Right kidney (tissue), 1 donor: ENCODE data around the gene SH2D3A.

Experiments
- DNase-seq: peaks from one replicate; pipeline ENCODE4 v3.0.0-alpha.2; 2016

Gene SH2D3A

GRCh38 chr19:6707658-6708018 is 59.6 kb downstream of the SH2D3A start:
- no peak for DNase-seq

- no peak for DNase-seq
These were observed 60.1 kb downstream of the SH2D3A start for GRCh38 chr19:6707011-6707657.

- no peak for DNase-seq
These were observed 60.6 kb downstream of the SH2D3A start for GRCh38 chr19:6706633-6706958.

GRCh38 chr19:6705931-6706632 is 61.2 kb downstream of the SH2D3A start:
- no peak for DNase-seq
